ENCODE measurements around the gene SMU1.
"Not testable (repeated sequence)": the region's sequence is repeated elsewhere in the genome, so short reads cannot be mapped to it uniquely, and the experiment has no call there.

SMU1 gene

DNA sequence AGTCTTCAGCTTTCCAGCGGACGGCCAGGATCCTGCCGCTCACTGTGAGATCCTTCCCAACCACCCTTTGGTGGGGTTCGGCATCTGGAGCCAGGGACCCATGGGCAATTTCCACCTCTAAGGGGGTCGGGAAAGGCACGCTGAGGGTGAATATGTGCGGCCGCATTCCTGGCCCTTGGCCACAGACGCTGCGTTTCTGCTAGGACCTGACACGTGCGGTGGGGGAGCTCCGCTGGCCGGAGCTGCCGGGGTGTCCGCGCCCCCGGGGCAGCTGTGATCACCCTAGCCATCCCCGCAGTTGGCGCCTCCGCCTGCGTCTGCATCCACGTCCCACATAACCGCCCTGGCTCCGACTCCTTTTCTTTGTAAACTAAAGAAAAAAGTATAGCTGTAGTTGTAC lies 56.7 kb downstream of the SMU1 start:
- in situ Hi-C loops (cut with MboI; ENCODE audit: low sequenced_read_pairs) = no loop called here

GRCh38 chr9:33017283-33018041 lies 59.0 kb downstream of the SMU1 start:
- in situ Hi-C loops (cut with MboI; ENCODE audit: low sequenced_read_pairs) = no loop called here

DNA sequence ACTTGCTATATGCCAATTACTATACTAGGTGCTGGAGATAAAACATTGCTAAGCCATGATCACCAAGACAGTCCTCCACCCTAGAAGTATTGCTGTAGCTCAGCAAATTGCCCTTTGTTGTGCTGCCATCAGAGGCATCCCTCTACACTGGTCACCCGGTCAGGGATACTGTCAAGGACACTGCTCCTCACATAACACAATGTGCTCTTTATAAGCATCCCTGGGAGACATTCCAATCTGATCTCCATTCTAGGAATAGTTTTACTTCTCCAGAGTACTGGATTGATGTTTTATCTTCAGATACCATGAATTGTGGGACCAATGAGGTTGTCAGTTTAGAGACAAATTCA lies 61.8 kb downstream of the SMU1 start:
- in situ Hi-C loops (cut with MboI; ENCODE audit: low sequenced_read_pairs) = no loop called here

DNA sequence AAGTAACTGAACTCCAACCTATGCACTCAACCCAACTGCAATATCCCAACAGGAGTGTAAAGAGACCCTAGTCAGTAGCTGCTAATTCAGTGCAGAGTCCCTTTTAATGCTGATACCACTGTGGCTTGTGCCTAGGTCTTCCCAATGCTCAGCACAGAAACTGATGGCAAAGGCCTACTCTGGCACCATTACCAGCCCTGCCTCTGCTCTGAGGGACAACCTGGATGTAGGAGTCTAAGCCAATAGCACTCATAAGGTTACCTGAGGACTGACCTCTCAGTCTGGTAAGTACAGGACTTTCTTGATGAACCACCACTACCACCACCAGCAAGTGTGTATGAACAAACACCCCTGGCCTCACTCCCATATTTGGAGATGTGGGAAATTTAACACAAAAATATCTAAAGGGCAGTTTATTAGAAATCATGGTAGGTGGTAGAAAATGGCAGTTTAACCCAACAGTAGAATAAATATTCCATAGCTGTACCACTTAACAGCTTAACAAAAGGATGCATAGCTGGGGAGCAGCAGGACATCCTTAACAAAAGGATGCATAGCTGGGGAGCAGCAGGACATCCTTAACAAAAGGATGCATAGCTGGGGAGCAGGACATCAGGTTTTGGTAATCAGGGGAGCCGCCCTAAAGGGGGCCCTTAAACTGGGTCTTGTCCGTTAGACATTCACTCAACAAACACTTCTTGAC lies 62.4 kb downstream of the SMU1 start:
- in situ Hi-C loops (cut with MboI; ENCODE audit: low sequenced_read_pairs) = no loop called here

- in situ Hi-C loops (cut with MboI; ENCODE audit: low sequenced_read_pairs) = no loop called here
Observed at GRCh38 chr9:33012328-33013069, 64.0 kb downstream of the SMU1 start.

- in situ Hi-C loops (cut with MboI; ENCODE audit: low sequenced_read_pairs) = no loop called here
Observed at GRCh38 chr9:33011831-33012230, 64.6 kb downstream of the SMU1 start.

DNA sequence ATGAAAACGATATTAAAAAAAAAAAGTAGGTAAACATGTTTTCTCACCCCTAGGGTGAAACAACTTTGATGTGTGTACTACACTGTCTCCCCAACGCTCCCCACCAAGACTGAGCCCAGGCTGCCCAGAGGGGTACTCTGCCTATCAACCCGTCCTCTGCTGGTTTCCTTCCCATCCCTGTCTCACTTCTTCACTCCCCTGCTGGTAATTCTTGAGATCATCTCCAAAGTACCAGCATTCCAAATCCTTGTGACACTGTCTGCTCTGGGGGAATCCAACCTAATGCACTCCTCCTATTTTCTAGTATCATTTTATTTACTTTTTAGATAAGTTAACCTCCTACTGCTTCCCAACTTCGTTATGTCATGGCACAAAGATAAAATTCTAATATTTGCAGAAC lies 68.7 kb downstream of the SMU1 start:
- in situ Hi-C loops (cut with MboI; ENCODE audit: low sequenced_read_pairs) = no loop called here

GRCh38 chr9:33005335-33005734 lies 71.1 kb downstream of the SMU1 start:
- in situ Hi-C loops (cut with MboI; ENCODE audit: low sequenced_read_pairs) = not testable (repeated sequence)

- in situ Hi-C loops (cut with MboI; ENCODE audit: low sequenced_read_pairs) = not testable (repeated sequence)
Observed at GRCh38 chr9:33000682-33001055, 75.8 kb downstream of the SMU1 start.

DNA sequence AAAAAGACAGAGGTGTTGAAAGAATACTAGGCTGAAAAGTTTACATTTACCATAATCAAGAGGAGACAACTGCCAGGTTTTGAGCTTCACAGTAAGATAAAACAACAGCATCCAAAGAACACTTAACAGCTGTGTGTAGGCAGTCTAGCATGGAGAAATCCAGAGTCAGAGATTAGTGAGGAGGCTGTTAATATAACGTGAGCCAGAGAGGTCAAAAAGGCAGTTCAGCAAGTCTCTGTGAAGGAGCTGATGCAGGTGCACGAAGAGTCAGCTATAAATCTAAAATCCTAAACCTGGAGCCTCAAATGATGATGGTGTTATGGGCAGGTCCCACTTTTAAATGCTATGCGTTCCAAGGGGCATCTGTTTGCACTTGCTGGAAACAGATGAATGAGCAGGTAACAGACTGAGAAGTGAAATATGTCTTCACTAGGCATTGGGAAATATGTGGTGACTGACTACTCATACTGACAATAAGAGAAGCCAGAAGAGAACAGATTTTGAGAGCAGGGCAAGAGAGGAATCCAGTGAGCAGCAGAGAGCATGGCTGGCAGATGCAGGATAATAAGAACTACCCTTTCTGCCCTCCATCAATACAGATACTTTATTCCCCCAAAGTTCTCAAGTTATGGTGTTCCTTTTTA lies 83.8 kb downstream of the SMU1 start:
- in situ Hi-C loops (cut with MboI; ENCODE audit: low sequenced_read_pairs) = no loop called here

DNA sequence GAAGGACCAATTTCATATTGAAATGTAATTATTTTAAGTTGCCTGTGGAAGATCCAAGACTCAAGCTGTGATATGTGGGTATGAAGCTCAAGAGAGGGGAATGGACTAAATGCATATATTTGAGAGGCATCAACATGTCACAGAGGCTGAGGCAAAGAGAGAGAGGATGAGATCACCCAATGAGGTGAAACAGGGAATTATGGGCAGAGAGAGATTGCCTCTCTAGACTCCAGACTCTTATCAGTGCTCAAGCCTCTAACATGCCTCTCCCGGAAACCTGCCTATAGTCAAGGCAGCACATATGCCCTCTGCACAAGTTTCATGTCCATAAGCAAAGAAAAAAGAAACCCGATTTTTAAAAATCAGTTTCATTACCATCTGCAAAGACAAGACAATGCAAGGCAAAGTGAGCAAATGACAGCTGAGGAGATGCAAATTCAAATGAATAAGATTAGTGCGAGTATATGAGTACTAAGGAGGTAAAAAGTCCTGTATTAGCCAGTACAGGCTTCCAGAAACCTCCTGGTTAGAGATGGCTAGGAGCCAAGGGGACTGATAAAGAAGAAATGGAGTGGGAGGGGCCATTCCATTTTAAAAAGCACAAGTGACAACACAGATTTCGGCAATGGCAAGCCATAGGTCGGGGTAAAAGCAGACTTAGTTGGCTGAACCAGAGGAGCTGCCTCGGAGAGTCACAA lies 84.4 kb downstream of the SMU1 start:
- in situ Hi-C loops (cut with MboI; ENCODE audit: low sequenced_read_pairs) = no loop called here
